Tibial artery (tissue), 4 donors: ENCODE measurements around the gene MORN3.

ENCODE experiments used
- DNase-seq, 2 donors: peaks; one replicate each; pipeline ENCODE4 v3.0.0-alpha.2; 2019
- H3K27ac ChIP-seq, 2 donors: fragments of 200-600 bp; sonication (generic) in 1 of 2; 1 replicate in 1 of 2; 2 replicates in 1 of 2; pipeline ENCODE4 v1.5.1; 2018 to 2019; ENCODE audit warnings: mild to moderate bottlenecking in 1 of 2
- H3K27me3 ChIP-seq, 2 donors: fragments of 200-600 bp; sonication (generic) in 1 of 2; one replicate each; pipeline versions ENCODE4 v1.5.1 to v1.6.0; 2016 to 2019
- H3K36me3 ChIP-seq, 3 donors: fragments of 200-600 bp; sonication (generic) in 2 of 3; one replicate each; pipeline ENCODE4 v1.5.1; 2016 to 2019; ENCODE audit warnings: mild to moderate bottlenecking in 2 of 3
- H3K4me1 ChIP-seq, 4 donors: fragments of 200-600 bp; sonication (generic) in 2 of 4; 1 replicate in 3 of 4; 2 replicates in 1 of 4; pipeline ENCODE4 v1.5.1; 2016 to 2019
- H3K4me3 ChIP-seq, 2 donors: fragments of 200-600 bp; sonication (generic) in 1 of 2; 1 replicate in 1 of 2; 2 replicates in 1 of 2; pipeline ENCODE4 v1.5.1; 2018 to 2019; ENCODE audit warnings: mild to moderate bottlenecking in 2 of 2
- H3K9me3 ChIP-seq, 3 donors: fragments of 200-600 bp; sonication (generic) in 1 of 3; one replicate each; pipeline ENCODE4 v1.5.1; 2016 to 2019
- intact Hi-C: fragments of 100-400 bp; cut with DNase I; formaldehyde crosslinking; loops from one replicate; pipeline ENCODE4 v1.15.0; 2023; ENCODE audit warnings: low total_unique reads
- TF ChIP-seq, protein P1 (sequence below), 2 experiments: fragments of 200-600 bp in 1 of 2; fragments of 450-650 bp in 1 of 2; IDR thresholded peaks; one replicate each; pipeline ENCODE4 v1.5.1; 2017 to 2019; ENCODE audit warnings: antibody characterized with exemption in 2 of 2, mild to moderate bottlenecking in 1 of 2, moderate library complexity in 1 of 2

The MORN3 gene

DNA sequence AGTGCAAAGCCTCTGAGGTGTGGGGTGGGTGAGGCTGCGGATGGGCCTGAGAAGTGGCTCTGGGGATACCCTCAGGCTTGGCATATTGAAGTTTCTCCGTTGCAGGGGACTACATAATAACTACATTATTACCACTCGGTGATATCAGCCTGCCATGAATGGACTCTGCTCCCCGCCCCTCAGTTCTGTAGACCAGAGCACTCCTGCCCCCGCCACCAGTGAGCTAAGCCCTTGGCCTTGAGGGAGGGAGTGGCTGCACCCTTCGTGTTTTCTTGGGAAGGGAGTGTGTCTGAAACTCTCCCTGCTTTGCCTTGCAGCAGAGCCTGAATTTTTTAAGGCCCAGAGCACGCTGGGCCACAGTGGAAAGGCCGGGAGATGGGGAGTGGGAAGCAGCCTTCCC is 41.4 kb downstream of the MORN3 start:
- TF ChIP-seq, protein P1, sequence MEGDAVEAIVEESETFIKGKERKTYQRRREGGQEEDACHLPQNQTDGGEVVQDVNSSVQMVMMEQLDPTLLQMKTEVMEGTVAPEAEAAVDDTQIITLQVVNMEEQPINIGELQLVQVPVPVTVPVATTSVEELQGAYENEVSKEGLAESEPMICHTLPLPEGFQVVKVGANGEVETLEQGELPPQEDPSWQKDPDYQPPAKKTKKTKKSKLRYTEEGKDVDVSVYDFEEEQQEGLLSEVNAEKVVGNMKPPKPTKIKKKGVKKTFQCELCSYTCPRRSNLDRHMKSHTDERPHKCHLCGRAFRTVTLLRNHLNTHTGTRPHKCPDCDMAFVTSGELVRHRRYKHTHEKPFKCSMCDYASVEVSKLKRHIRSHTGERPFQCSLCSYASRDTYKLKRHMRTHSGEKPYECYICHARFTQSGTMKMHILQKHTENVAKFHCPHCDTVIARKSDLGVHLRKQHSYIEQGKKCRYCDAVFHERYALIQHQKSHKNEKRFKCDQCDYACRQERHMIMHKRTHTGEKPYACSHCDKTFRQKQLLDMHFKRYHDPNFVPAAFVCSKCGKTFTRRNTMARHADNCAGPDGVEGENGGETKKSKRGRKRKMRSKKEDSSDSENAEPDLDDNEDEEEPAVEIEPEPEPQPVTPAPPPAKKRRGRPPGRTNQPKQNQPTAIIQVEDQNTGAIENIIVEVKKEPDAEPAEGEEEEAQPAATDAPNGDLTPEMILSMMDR (IDR thresholded peaks at IDR 0.05) = no peak
- no peak for DNase-seq
- H3K4me3 ChIP-seq = peak overlapping the region; percentile 55 to 67
- no peaks in the 10 kb centered on the region for H3K27me3 ChIP-seq
- no peak overlapping the region for H3K27ac ChIP-seq
- H3K4me1 ChIP-seq = peaks cover 0 to 27% (median 7%) of the 10 kb centered on the region in 4 donors
- no peaks in the 10 kb centered on the region for H3K9me3 ChIP-seq
- no peaks in the 10 kb centered on the region for H3K36me3 ChIP-seq
- intact Hi-C loops = loop anchor here (5.0 kb wide), 2 partner anchors 59 to 76 kb away; no protein-coding TSS in a partner anchor

DNA sequence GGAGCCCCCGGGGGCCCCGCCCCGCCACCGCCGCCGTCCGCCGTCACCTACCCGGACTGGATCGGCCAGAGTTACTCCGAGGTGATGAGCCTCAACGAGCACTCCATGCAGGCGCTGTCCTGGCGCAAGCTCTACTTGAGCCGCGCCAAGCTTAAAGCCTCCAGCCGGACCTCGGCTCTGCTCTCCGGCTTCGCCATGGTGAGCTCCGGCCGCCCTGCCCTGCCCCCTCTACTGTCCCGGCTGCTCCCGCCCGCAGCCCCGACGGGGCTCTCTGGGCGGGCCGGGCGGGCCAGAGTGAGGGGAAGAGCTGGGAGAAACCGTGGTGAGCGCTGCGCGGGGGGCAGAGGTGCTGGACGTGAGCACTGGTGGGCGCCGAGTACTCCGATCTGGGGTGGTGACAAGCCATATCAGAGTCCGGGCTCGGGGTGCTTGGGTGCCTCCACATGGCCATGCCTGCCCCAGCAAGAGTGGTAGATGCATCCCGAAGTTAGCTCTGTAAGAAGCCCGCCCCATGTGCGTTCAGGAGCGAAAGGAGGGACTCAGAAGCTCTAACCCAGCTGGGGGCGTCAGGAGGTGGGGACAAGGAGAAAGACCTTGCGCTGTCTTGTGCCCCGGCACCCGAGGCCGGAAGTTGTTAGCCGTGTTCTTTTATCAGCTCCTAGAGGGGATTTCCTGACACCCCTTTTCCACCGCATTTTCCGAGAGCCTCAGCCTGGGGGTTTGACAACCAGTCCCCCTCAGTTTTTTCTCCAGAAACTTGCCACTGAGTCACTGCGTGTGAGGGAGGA is 42.4 kb downstream of the MORN3 start:
- Histone ChIP-seq H3K27ac (peak overlapping the region; percentile 79), H3K4me3 (peak overlapping the region; percentile 55 to 67), H3K27me3 (no peaks in the 10 kb centered on the region), H3K4me1 (peaks cover 0 to 27% (median 7%) of the 10 kb centered on the region in 4 donors), H3K9me3 (no peaks in the 10 kb centered on the region), H3K36me3 (no peaks in the 10 kb centered on the region)
- DNase-seq = peak; percentile 61 to 79
- intact Hi-C loops = loop anchor here (5.0 kb wide), 2 partner anchors 60 to 75 kb away; no protein-coding TSS in a partner anchor
- TF ChIP-seq, protein P1 (IDR thresholded peaks at IDR 0.05) = peak in 1 of 2 experiments; percentile 7

GRCh38 chr12:121626087-121626852 is 43.2 kb downstream of the MORN3 start, which contains the start of gene ORAI1:
Gene ORAI1, plus strand, starts transcription at chr12:121626530.
- peak; percentile 96 to 98 for DNase-seq
- no peaks in the 10 kb centered on the region for H3K27me3 ChIP-seq
- H3K4me3 ChIP-seq = peak within 1 kb of the TSS; percentile 55 to 67
- intact Hi-C loops = loop anchor here (5.0 kb wide), 2 partner anchors 61 to 74 kb away; no protein-coding TSS in a partner anchor
- H3K27ac ChIP-seq = peak within 1 kb of the TSS; percentile 79
- H3K4me1 ChIP-seq = peaks cover 0 to 27% (median 7%) of the 10 kb centered on the region in 4 donors
- TF ChIP-seq, protein P1 (IDR thresholded peaks at IDR 0.05) = peak in 1 of 2 experiments; percentile 43
- H3K36me3 ChIP-seq = no peaks in the 10 kb centered on the region
- no peaks in the 10 kb centered on the region for H3K9me3 ChIP-seq

GRCh38 chr12:121620333-121620891 is 49.0 kb downstream of the MORN3 start:
- intact Hi-C loops = no loop called here
- H3K4me3 ChIP-seq = no peak overlapping the region
- TF ChIP-seq, protein P1 (IDR thresholded peaks at IDR 0.05) = no peak

GRCh38 chr12:121618659-121619233 is 50.7 kb downstream of the MORN3 start:
- intact Hi-C loops = loop anchor here (5.0 kb wide), 1 partner anchor 61 kb away; no protein-coding TSS in a partner anchor
- TF ChIP-seq, protein P1 (IDR thresholded peaks at IDR 0.05) = no peak
- no peaks in the 10 kb centered on the region for H3K4me1 ChIP-seq
- H3K4me3 ChIP-seq = no peak overlapping the region
- no peaks in the 10 kb centered on the region for H3K36me3 ChIP-seq
- no peaks in the 10 kb centered on the region for H3K9me3 ChIP-seq
- H3K27me3 ChIP-seq = no peaks in the 10 kb centered on the region
- H3K27ac ChIP-seq = no peak overlapping the region
- no peak for DNase-seq

More at GRCh38 chr12:121620333-121620891, 49.0 kb downstream of the MORN3 start:
- no peaks in the 10 kb centered on the region for H3K36me3 ChIP-seq
- no peak overlapping the region for H3K27ac ChIP-seq
- DNase-seq = no peak
- no peaks in the 10 kb centered on the region for H3K9me3 ChIP-seq
- H3K4me1 ChIP-seq = peaks cover 0 to 6% (median 3%) of the 10 kb centered on the region in 4 donors
- H3K27me3 ChIP-seq = no peaks in the 10 kb centered on the region
